Measurements from ENCODE around the gene ZNF888.
"Not testable (repeated sequence)": the region's sequence is repeated elsewhere in the genome, so short reads cannot be mapped to it uniquely, and the experiment has no call there.

Gene ZNF888

GRCh38 chr19:52946322-52947310 is 23.4 kb upstream of the ZNF888 start:
- Histone ChIP-seq H3K36me3 (ENCODE audit: control insufficient read depth, insufficient read depth, low read length) (peaks cover 31% of the 10 kb centered on the region), H3K27ac (ENCODE audit: low read depth, low read length) (no peak overlapping the region), H3K4me1 (ENCODE audit: control insufficient read depth, insufficient read depth, low read length) (peaks cover 28% of the 10 kb centered on the region), H3K4me3 (ENCODE audit: low read depth, low read length) (peak overlapping the region; percentile 56), H3K9me3 (ENCODE audit: control insufficient read depth, insufficient read depth, low read depth, low read length) (peaks cover 40% of the 10 kb centered on the region), H3K9ac (ENCODE audit: low read length) (no peak overlapping the region), H3K27me3 (ENCODE audit: control insufficient read depth, insufficient read depth, low read length) (no peaks in the 10 kb centered on the region)

- 0 out of 2 replicates have a peak overlapping the region, but pooled peaks have one; percentile 92 for H3K27ac ChIP-seq (ENCODE audit: low read depth, low read length)
- no peak overlapping the region for H3K9ac ChIP-seq (ENCODE audit: low read length)
- H3K27me3 ChIP-seq (ENCODE audit: control insufficient read depth, insufficient read depth, low read length): no peaks in the 10 kb centered on the region
- H3K4me1 ChIP-seq (ENCODE audit: control insufficient read depth, insufficient read depth, low read length): peaks cover 28% of the 10 kb centered on the region
- H3K4me3 ChIP-seq (ENCODE audit: low read depth, low read length): peak overlapping the region; percentile 56
- H3K36me3 ChIP-seq (ENCODE audit: control insufficient read depth, insufficient read depth, low read length): peaks cover 22% of the 10 kb centered on the region
- H3K9me3 ChIP-seq (ENCODE audit: control insufficient read depth, insufficient read depth, low read depth, low read length): peaks cover 33% of the 10 kb centered on the region
These were observed 22.6 kb upstream of the ZNF888 start for GRCh38 chr19:52945652-52946321.

DNA sequence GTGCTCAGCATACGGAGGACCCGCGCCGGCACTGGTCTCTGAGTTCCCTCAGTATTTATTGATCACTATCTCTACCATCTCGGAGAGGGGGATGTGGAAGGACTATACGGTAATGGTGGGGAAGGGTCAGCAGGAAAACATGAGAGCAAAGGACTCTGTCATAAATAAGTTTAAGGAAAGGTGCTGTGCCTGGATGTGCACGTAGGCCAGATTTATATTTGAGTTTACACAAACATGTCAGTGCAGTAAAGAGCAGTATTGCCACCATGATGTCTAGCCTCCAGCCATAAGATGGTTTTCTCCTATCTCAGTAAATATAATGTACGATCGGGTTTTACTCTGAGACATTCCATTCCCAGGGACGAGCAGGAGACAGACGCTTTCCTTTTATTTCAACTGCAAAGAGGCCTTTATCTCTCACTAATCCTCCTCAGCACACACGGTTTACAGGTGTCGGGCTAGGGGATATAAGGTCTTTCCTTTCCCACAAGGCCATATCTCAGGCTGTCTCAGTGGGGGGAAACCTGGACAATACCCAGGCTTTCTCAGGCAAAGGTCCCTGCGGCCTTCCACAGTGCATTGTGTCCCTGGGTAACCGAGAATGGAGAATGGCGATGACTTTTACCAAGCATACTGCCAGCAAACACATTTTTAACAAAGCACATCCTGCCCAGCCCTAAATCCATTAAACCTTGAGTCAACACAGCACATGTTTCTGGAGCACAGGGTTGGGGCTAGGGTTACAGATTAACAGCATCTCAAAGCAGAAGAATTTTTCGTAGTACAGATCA is 21.7 kb upstream of the ZNF888 start:
- not testable (repeated sequence) for H3K27me3 ChIP-seq (ENCODE audit: control insufficient read depth, insufficient read depth, low read length); H3K9ac ChIP-seq (ENCODE audit: low read length); H3K4me3 ChIP-seq (ENCODE audit: low read depth, low read length)
- peak overlapping the region; percentile 92; the same call in 1 of the 2 replicates for H3K27ac ChIP-seq (ENCODE audit: low read depth, low read length)
- H3K36me3 ChIP-seq (ENCODE audit: control insufficient read depth, insufficient read depth, low read length): peaks cover 13% of the 10 kb centered on the region
- peaks cover 24% of the 10 kb centered on the region for H3K9me3 ChIP-seq (ENCODE audit: control insufficient read depth, insufficient read depth, low read depth, low read length)
- H3K4me1 ChIP-seq (ENCODE audit: control insufficient read depth, insufficient read depth, low read length): peaks cover 28% of the 10 kb centered on the region

GRCh38 chr19:52943884-52944643 is 20.8 kb upstream of the ZNF888 start:
- peaks cover 16% of the 10 kb centered on the region for H3K9me3 ChIP-seq (ENCODE audit: control insufficient read depth, insufficient read depth, low read depth, low read length)
- H3K27ac ChIP-seq (ENCODE audit: low read depth, low read length): peak overlapping the region; percentile 92

DNA sequence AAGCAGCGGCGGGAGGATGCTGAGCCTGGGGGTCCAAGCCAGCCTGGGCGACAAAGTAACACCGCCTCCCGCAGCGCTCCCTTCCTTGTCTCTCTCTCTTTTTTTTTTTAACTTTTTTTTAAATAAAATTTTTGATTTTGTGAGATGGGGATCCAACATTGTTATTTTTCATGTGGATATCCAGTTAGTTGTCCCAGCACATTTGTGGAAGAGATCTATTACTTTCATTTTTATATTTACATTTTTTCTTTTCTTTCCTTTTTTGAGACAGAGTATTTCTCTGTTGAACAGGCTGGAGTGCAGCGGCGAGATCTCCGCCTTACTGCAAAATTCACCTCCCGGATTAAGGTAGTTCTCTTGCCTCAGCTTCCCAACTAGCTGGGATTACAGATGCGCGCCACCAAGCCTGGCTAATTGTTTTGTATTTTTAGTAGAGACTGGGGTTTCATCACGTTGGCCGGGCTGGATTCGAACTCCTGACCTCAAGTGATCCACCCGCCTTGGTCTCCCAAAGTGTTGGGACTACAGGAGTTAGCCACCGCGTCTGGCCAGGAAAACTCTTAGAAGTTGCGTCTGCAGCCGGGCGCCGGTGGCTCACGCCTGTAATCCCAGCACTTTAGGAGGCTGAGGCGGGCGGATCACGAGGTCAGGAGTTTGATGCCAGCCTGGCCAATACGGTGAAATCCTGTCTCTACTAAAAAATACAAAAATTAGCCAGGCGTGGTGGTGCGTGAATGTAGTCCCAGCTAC is 20.1 kb upstream of the ZNF888 start:
- peak overlapping the region; percentile 89 for H3K9ac ChIP-seq (ENCODE audit: low read length)
- H3K4me1 ChIP-seq (ENCODE audit: control insufficient read depth, insufficient read depth, low read length): peaks cover 28% of the 10 kb centered on the region
- H3K27ac ChIP-seq (ENCODE audit: low read depth, low read length): peak overlapping the region; percentile 92; the same call in 1 of the 2 replicates
- H3K4me3 ChIP-seq (ENCODE audit: low read depth, low read length): peak overlapping the region; percentile 82
- peaks cover 2% of the 10 kb centered on the region; the same call in 1 of the 2 replicates for H3K36me3 ChIP-seq (ENCODE audit: control insufficient read depth, insufficient read depth, low read length)
- no peaks in the 10 kb centered on the region for H3K27me3 ChIP-seq (ENCODE audit: control insufficient read depth, insufficient read depth, low read length)
- H3K9me3 ChIP-seq (ENCODE audit: control insufficient read depth, insufficient read depth, low read depth, low read length): peaks cover 11% of the 10 kb centered on the region

More at GRCh38 chr19:52943884-52944643, 20.8 kb upstream of the ZNF888 start:
- no peak overlapping the region for H3K4me3 ChIP-seq (ENCODE audit: low read depth, low read length)
- H3K27me3 ChIP-seq (ENCODE audit: control insufficient read depth, insufficient read depth, low read length): no peaks in the 10 kb centered on the region
- H3K36me3 ChIP-seq (ENCODE audit: control insufficient read depth, insufficient read depth, low read length): peaks cover 5% of the 10 kb centered on the region
- peak overlapping the region; percentile 55 for H3K9ac ChIP-seq (ENCODE audit: low read length)
- H3K4me1 ChIP-seq (ENCODE audit: control insufficient read depth, insufficient read depth, low read length): peaks cover 28% of the 10 kb centered on the region

DNA sequence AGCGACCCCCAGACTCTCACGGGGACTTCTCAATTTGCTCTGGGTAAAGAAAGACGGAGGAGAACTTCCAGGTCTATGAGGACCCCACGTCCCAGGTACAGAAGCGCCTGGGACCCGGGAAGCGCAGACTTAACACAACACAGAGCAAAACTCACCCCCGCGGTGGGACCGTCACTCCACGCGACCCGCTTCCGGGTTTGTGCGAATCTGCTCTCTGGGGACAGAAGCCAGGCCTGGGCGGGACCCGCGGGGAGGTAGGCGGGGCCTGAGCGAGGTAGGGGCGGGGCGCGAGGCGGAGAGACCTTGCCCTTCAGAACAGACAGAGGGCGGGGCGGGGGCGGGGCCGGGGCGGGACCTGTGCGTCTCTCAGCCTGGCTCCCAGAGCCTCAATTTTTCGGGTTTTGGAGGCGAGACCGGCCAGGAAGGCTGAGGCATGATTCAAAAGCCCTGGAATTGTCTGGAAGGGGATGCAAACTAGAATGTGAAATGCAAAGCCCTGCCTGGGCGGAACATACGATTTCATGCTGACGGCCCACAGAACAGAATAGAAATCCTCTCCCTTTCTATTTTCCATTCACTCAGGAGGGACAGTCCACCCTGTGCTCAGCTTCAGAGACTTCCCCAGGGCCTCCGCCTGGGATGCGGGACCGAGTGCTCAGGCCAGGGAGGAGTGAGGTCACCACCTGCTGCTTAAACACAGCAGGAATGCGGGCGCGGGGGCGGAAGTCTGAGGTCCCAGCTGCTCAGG is 19.3 kb upstream of the ZNF888 start:
- H3K36me3 ChIP-seq (ENCODE audit: control insufficient read depth, insufficient read depth, low read length): 0 out of 2 replicates have a peak, but pooled peaks cover under 1% of the 10 kb centered on the region
- peak overlapping the region; percentile 92; the same call in 1 of the 2 replicates for H3K27ac ChIP-seq (ENCODE audit: low read depth, low read length)
- H3K4me3 ChIP-seq (ENCODE audit: low read depth, low read length): peak overlapping the region; percentile 82
- peaks cover 6% of the 10 kb centered on the region; the same call in 1 of the 2 replicates for H3K9me3 ChIP-seq (ENCODE audit: control insufficient read depth, insufficient read depth, low read depth, low read length)
- no peaks in the 10 kb centered on the region for H3K27me3 ChIP-seq (ENCODE audit: control insufficient read depth, insufficient read depth, low read length)
- H3K4me1 ChIP-seq (ENCODE audit: control insufficient read depth, insufficient read depth, low read length): peaks cover 28% of the 10 kb centered on the region
- peak overlapping the region; percentile 89 for H3K9ac ChIP-seq (ENCODE audit: low read length)

DNA sequence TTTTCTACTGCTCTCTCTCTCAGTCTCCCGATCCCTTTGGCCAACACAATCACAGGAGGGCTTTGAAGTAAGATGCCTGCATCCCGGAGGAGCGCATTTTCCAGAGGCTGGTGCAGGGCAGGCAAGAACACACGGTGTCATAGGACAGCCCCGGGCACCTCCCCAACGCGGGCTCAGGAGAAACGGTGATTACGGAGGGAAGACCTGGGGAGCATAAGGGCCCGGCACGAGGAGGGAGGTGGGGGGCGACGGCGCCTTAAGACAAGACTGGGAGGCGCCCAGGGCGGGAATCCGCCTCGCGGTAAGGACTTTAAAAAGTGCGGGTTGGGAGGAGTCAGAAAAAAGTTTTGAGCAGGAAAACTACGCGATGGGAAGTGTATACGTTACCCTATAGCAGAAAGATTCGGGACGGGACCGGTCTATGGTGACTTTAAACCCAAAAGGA is 18.7 kb upstream of the ZNF888 start:
- H3K27ac ChIP-seq (ENCODE audit: low read depth, low read length): peak overlapping the region; percentile 76; the same call in 1 of the 2 replicates
- H3K36me3 ChIP-seq (ENCODE audit: control insufficient read depth, insufficient read depth, low read length): peaks cover 6% of the 10 kb centered on the region
- H3K9ac ChIP-seq (ENCODE audit: low read length): peak overlapping the region; percentile 85
- no peaks in the 10 kb centered on the region for H3K27me3 ChIP-seq (ENCODE audit: control insufficient read depth, insufficient read depth, low read length)
- H3K4me1 ChIP-seq (ENCODE audit: control insufficient read depth, insufficient read depth, low read length): peaks cover 28% of the 10 kb centered on the region
- peaks cover 3% of the 10 kb centered on the region; the same call in 1 of the 2 replicates for H3K9me3 ChIP-seq (ENCODE audit: control insufficient read depth, insufficient read depth, low read depth, low read length)
- peak overlapping the region; percentile 82 for H3K4me3 ChIP-seq (ENCODE audit: low read depth, low read length)

- H3K27me3 ChIP-seq (ENCODE audit: control insufficient read depth, insufficient read depth, low read length); H3K9me3 ChIP-seq (ENCODE audit: control insufficient read depth, insufficient read depth, low read depth, low read length): not testable (repeated sequence)
- H3K4me1 ChIP-seq (ENCODE audit: control insufficient read depth, insufficient read depth, low read length): peaks cover 24% of the 10 kb centered on the region
- H3K4me3 ChIP-seq (ENCODE audit: low read depth, low read length): peak overlapping the region; percentile 82
- peak overlapping the region; percentile 85 for H3K9ac ChIP-seq (ENCODE audit: low read length)
- peaks cover 11% of the 10 kb centered on the region for H3K36me3 ChIP-seq (ENCODE audit: control insufficient read depth, insufficient read depth, low read length)
- H3K27ac ChIP-seq (ENCODE audit: low read depth, low read length): peak overlapping the region; percentile 76; the same call in 1 of the 2 replicates
These were observed 18.3 kb upstream of the ZNF888 start for GRCh38 chr19:52941523-52941922.

GRCh38 chr19:52940905-52941304 is 17.7 kb upstream of the ZNF888 start:
- H3K27ac ChIP-seq (ENCODE audit: low read depth, low read length); H3K27me3 ChIP-seq (ENCODE audit: control insufficient read depth, insufficient read depth, low read length); H3K9me3 ChIP-seq (ENCODE audit: control insufficient read depth, insufficient read depth, low read depth, low read length); H3K9ac ChIP-seq (ENCODE audit: low read length): not testable (repeated sequence)
- Histone ChIP-seq H3K4me3 (ENCODE audit: low read depth, low read length) (peak overlapping the region; percentile 29; the same call in 1 of the 2 replicates), H3K4me1 (ENCODE audit: control insufficient read depth, insufficient read depth, low read length) (peaks cover 24% of the 10 kb centered on the region), H3K36me3 (ENCODE audit: control insufficient read depth, insufficient read depth, low read length) (peaks cover 16% of the 10 kb centered on the region)

Data from HUES6 (cell line).